Activated CD4-positive, alpha-beta T cell treated with anti-CD3 and anti-CD28 coated beads, Interleukin-2, amount 10 ng/mL, durations not matched to agents 7 days and 5 days (primary cell): ENCODE data around the gene MEIS1. TPM values are rescaled to one million over a fixed set of nuclear protein-coding genes. Genes with fewer than 3 reads are reported as not detected.

Source experiments
- CTCF ChIA-PET: fragments of 350-600 bp; sonication (Branson Sonifier 250); formaldehyde crosslinking; loops from one replicate; lab custom pipeline; 2021; ENCODE audit warnings: antibody characterized with exemption; lab: Charles Lee
- POLR2A ChIA-PET: fragments of 350-600 bp; sonication (Branson Sonifier 250); formaldehyde crosslinking; loops from one replicate; lab custom pipeline; 2021; ENCODE audit warnings: antibody characterized with exemption; lab: Charles Lee
- DNase-seq: peaks from one replicate; pipeline ENCODE4 v3.0.0-alpha.2; 2020
- H3K27ac Mint-ChIP-seq: one replicate; pipeline ENCODE4 v1.8.0; 2021; ENCODE audit warnings: mild to moderate bottlenecking, moderate library complexity, mixed read lengths
- H3K27me3 Mint-ChIP-seq: one replicate; pipeline ENCODE4 v1.8.0; 2021; ENCODE audit warnings: mixed read lengths
- H3K36me3 Mint-ChIP-seq: one replicate; pipeline ENCODE4 v1.8.0; 2021; ENCODE audit warnings: low read depth, mixed read lengths
- H3K4me1 Mint-ChIP-seq: one replicate; pipeline ENCODE4 v1.8.0; 2021; ENCODE audit warnings: mixed read lengths
- H3K4me3 Mint-ChIP-seq: one replicate; pipeline ENCODE4 v1.8.0; 2021; ENCODE audit warnings: mild to moderate bottlenecking, moderate library complexity, mixed read lengths
- H3K9me3 Mint-ChIP-seq: one replicate; pipeline ENCODE4 v1.8.0; 2021; ENCODE audit warnings: mixed read lengths
- total RNA-seq, 2 experiments: library from RNA; stranded (reverse); gene quantifications; one replicate each; pipeline ENCODE4 v1.2.3, GENCODE V29; 2021

MEIS1 gene
- total RNA-seq, 2 experiments from 2014 or later: not detected

GRCh38 chr2:66536290-66536673 is 101.4 kb downstream of the MEIS1 start:
- no peaks in the 10 kb centered on the region for H3K9me3 Mint-ChIP-seq
- POLR2A ChIA-PET: no interaction called here
- H3K4me1 Mint-ChIP-seq: no peaks in the 10 kb centered on the region
- CTCF ChIA-PET: interaction anchor here (1.1 kb wide), 1 partner anchor 109 kb away, joined by 3 read pairs; no protein-coding TSS in a partner anchor
- H3K27ac Mint-ChIP-seq: no peak overlapping the region
- no peaks in the 10 kb centered on the region for H3K36me3 Mint-ChIP-seq
- H3K27me3 Mint-ChIP-seq: no peaks in the 10 kb centered on the region
- DNase-seq: no peak
- H3K4me3 Mint-ChIP-seq: no peak overlapping the region

- POLR2A ChIA-PET: no interaction called here
- H3K36me3 Mint-ChIP-seq: no peaks in the 10 kb centered on the region
- no peaks in the 10 kb centered on the region for H3K4me1 Mint-ChIP-seq
- H3K4me3 Mint-ChIP-seq: no peak overlapping the region
- H3K9me3 Mint-ChIP-seq: no peaks in the 10 kb centered on the region
- H3K27ac Mint-ChIP-seq: no peak overlapping the region
- CTCF ChIA-PET: interaction anchor here (1.1 kb wide), 1 partner anchor 109 kb away, joined by 3 read pairs; no protein-coding TSS in a partner anchor
- H3K27me3 Mint-ChIP-seq: no peaks in the 10 kb centered on the region
- no peak for DNase-seq
These were observed 102.1 kb downstream of the MEIS1 start for GRCh38 chr2:66536997-66537396.

DNA sequence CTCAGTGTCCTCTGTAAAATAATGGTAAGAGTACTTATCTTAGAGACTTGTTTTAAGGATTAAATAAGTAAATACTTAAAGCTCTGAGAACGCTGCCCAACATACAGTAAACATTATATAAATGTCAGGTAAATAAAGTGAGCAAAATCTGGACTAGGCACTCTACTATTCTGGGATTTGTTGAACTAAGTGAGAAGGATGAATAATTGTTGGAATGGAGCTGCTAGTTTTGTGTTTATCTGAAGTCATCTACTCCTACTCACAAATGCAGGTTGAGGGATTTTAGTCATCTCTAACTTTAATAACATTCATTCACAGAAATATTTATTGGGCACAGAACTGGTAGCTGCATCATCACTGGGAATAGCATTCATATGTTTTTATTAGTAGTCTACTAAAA is 103.4 kb downstream of the MEIS1 start:
- H3K27me3 Mint-ChIP-seq: no peaks in the 10 kb centered on the region
- no peaks in the 10 kb centered on the region for H3K4me1 Mint-ChIP-seq
- H3K27ac Mint-ChIP-seq: no peak overlapping the region
- H3K36me3 Mint-ChIP-seq: no peaks in the 10 kb centered on the region
- H3K9me3 Mint-ChIP-seq: no peaks in the 10 kb centered on the region
- H3K4me3 Mint-ChIP-seq: no peak overlapping the region
- no peak for DNase-seq
- ChIA-PET CTCF (no interaction called here), POLR2A (no interaction called here)

DNA sequence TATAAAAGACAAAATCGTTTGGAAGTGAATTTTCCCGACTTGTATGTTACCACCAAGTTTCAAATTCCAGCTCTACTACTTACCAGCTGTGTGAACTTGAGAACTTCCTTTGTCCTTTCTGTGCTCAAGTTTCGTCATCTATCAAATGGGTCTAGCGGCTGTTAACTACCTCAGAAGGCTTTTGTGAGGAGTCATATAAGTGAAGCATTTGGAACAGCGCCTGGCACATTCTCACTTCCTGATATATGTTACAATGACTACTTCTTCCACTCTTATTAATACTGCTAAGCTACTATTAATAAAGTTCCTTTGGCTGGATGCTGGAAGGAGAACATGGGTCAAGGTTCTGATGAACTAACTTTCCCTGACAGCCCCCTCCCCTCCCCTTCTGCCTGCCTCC is 104.5 kb downstream of the MEIS1 start:
- ChIA-PET CTCF (no interaction called here), POLR2A (no interaction called here)
- no peaks in the 10 kb centered on the region for H3K4me1 Mint-ChIP-seq
- H3K27me3 Mint-ChIP-seq: no peaks in the 10 kb centered on the region
- DNase-seq: no peak
- no peaks in the 10 kb centered on the region for H3K9me3 Mint-ChIP-seq
- H3K4me3 Mint-ChIP-seq: no peak overlapping the region
- H3K36me3 Mint-ChIP-seq: no peaks in the 10 kb centered on the region
- H3K27ac Mint-ChIP-seq: no peak overlapping the region

DNA sequence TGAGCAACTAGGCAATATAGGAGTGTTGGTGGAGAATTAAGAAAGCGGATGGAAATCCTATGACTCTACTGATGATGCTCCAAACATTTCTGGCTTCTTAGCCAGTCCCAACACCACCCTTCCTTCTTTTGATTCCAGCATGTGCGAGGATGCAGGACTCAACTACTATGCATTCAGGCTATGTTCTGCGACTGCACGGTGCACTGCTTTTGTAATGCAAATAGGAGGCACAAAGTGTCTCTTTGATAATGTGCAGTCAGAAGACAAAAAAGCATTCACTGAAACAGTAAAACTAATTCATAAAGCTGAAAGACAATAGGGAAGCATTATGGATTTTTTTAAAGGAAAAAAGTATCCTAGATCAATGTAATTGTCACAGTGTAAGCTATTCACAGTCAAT is 106.7 kb downstream of the MEIS1 start:
- no peaks in the 10 kb centered on the region for H3K36me3 Mint-ChIP-seq
- H3K4me3 Mint-ChIP-seq: no peak overlapping the region

DNA sequence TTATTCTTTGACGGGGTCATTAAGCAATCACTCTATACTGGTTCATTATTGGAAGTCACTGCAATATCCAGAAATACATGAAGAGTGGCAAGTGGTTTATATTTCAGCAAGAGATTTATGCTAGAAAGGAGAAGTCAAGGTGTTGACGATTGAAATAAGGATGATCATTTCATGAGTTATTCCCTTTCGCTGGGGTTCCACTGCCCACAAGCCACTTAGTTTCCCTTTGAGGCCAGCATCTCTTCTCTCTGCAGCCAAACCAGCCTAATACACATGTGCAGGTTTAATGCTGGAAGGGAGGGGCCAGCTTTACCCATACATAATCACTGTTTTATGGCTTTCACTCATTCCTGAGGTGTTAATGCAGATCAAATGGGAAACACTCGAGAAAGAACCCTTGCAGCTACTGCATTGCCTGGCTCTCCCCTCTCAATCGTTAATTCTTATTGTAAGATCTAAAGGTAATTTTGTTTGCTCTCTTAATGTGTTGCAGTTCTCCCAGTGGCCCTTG is 108.4 kb downstream of the MEIS1 start:
- ChIA-PET CTCF (no interaction called here), POLR2A (no interaction called here)
- no peak for DNase-seq
- no peaks in the 10 kb centered on the region for H3K36me3 Mint-ChIP-seq
- no peak overlapping the region for H3K4me3 Mint-ChIP-seq
- no peaks in the 10 kb centered on the region for H3K27me3 Mint-ChIP-seq
- no peaks in the 10 kb centered on the region for H3K9me3 Mint-ChIP-seq
- no peak overlapping the region for H3K27ac Mint-ChIP-seq
- H3K4me1 Mint-ChIP-seq: no peaks in the 10 kb centered on the region

More for the DNA sequence above, 106.7 kb downstream of the MEIS1 start:
- DNase-seq: no peak
- ChIA-PET POLR2A (no interaction called here), CTCF (no interaction called here)
- Mint-ChIP-seq H3K27ac (no peak overlapping the region), H3K27me3 (no peaks in the 10 kb centered on the region), H3K4me1 (no peaks in the 10 kb centered on the region), H3K9me3 (no peaks in the 10 kb centered on the region)

GRCh38 chr2:66544258-66544657 is 109.3 kb downstream of the MEIS1 start:
- DNase-seq: no peak
- H3K9me3 Mint-ChIP-seq: no peaks in the 10 kb centered on the region
- H3K4me3 Mint-ChIP-seq: no peak overlapping the region
- H3K27me3 Mint-ChIP-seq: no peaks in the 10 kb centered on the region
- no peaks in the 10 kb centered on the region for H3K36me3 Mint-ChIP-seq
- H3K27ac Mint-ChIP-seq: no peak overlapping the region
- no peaks in the 10 kb centered on the region for H3K4me1 Mint-ChIP-seq
- ChIA-PET CTCF (no interaction called here), POLR2A (no interaction called here)

DNA sequence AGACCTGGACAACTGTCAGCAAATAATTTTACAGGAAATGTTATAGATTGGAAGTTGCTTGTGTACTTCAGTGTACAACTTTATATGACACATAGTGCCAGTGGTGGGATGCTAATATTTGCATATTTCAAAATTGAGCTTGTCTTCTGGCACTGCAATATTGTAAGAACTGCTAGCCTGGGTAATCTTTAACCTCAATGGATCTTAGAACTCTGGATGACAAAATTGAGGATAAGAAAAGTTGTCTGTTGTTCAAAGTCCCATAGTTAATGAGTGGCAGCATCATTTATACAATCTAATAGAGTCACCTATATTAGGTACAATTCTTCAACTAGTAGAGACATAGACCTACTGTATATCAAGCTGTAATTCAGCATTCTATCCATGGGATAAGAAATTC is 110.3 kb downstream of the MEIS1 start:
- H3K36me3 Mint-ChIP-seq: no peaks in the 10 kb centered on the region
- no peaks in the 10 kb centered on the region for H3K9me3 Mint-ChIP-seq
- ChIA-PET CTCF (no interaction called here), POLR2A (no interaction called here)
- no peak overlapping the region for H3K4me3 Mint-ChIP-seq
- H3K27ac Mint-ChIP-seq: no peak overlapping the region
- no peaks in the 10 kb centered on the region for H3K27me3 Mint-ChIP-seq
- DNase-seq: no peak
- no peaks in the 10 kb centered on the region for H3K4me1 Mint-ChIP-seq

DNA sequence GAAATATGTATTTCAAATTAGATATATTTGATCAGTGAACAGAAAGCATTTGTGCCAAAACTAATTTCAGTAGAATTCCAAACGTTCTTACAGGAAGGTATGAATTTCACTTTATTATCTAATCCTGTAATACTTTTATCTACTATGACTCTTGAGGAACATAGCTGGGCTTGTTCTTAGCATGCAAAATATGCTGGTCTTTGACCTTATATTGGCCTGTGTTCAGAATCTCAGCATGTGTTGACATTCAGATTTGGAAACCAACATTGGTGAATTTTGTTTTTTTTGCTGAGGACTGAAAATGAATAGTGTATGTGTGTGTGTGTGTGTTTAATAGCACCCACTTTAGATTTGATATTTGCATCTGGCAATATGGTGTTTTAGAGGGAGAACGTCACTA is 112.2 kb downstream of the MEIS1 start:
- Mint-ChIP-seq H3K27me3 (no peaks in the 10 kb centered on the region), H3K4me3 (no peak overlapping the region), H3K4me1 (no peaks in the 10 kb centered on the region), H3K27ac (no peak overlapping the region), H3K36me3 (no peaks in the 10 kb centered on the region), H3K9me3 (no peaks in the 10 kb centered on the region)
- ChIA-PET CTCF (interaction anchor here (0.9 to 1.0 kb wide), 2 partner anchors 16 to 48 kb away, joined by 3 read pairs; no protein-coding TSS in a partner anchor), POLR2A (no interaction called here)
- no peak for DNase-seq

DNA sequence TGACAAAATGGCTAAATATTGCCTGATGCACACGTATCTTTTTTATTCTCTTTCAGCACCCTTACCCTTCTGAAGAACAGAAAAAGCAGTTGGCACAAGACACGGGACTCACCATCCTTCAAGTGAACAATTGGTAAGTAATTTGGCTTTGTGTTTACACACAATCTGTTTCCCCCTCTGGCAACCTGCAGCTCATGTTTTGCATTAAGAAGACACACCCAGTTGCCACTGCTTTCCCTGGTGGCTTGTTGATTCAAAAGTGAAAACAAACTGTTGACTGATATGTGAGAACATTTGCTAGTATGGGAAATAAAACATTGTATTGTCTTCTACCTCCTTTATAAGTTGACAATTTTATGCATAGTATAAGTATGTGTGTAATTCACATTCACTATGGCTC is 113.0 kb downstream of the MEIS1 start:
- Mint-ChIP-seq H3K27me3 (no peaks in the 10 kb centered on the region), H3K27ac (no peak overlapping the region), H3K9me3 (no peaks in the 10 kb centered on the region), H3K36me3 (no peaks in the 10 kb centered on the region), H3K4me3 (no peak overlapping the region), H3K4me1 (no peaks in the 10 kb centered on the region)
- no peak for DNase-seq
- ChIA-PET POLR2A (no interaction called here), CTCF (no interaction called here)

- DNase-seq: no peak
- Mint-ChIP-seq H3K27ac (no peak overlapping the region), H3K4me3 (no peak overlapping the region), H3K36me3 (no peaks in the 10 kb centered on the region), H3K27me3 (no peaks in the 10 kb centered on the region), H3K4me1 (no peaks in the 10 kb centered on the region), H3K9me3 (no peaks in the 10 kb centered on the region)
- ChIA-PET POLR2A (no interaction called here), CTCF (no interaction called here)
These were observed 113.5 kb downstream of the MEIS1 start for GRCh38 chr2:66548422-66548821.

DNA sequence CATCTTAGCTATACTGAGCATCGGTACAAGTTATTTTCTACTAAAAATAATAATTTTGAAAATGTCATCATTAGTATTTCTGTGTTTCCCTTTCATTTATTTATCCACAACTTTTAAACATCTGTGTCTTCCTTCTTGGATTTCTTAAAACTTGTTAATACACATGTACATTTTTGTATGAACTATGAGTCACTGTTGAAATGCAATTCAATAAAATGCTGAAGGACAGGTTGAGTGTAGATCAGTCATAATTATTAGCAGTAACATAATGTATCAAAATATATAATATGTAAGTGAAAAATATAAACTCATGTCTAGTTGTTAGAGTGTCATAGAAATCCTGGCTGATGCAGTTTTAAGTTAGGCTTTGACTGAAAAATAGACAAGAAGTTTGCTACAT is 115.9 kb downstream of the MEIS1 start:
- no peak overlapping the region for H3K27ac Mint-ChIP-seq
- DNase-seq: no peak
- no peaks in the 10 kb centered on the region for H3K4me1 Mint-ChIP-seq
- H3K27me3 Mint-ChIP-seq: peaks cover 4% of the 10 kb centered on the region
- H3K36me3 Mint-ChIP-seq: no peaks in the 10 kb centered on the region
- no peaks in the 10 kb centered on the region for H3K9me3 Mint-ChIP-seq
- POLR2A ChIA-PET: no interaction called here
- H3K4me3 Mint-ChIP-seq: no peak overlapping the region
- CTCF ChIA-PET: no interaction called here

GRCh38 chr2:66553370-66553769 is 118.4 kb downstream of the MEIS1 start:
- Mint-ChIP-seq H3K27ac (no peak overlapping the region), H3K36me3 (no peaks in the 10 kb centered on the region), H3K4me1 (no peaks in the 10 kb centered on the region), H3K4me3 (no peak overlapping the region), H3K9me3 (no peaks in the 10 kb centered on the region), H3K27me3 (peaks cover 4% of the 10 kb centered on the region)
- ChIA-PET POLR2A (no interaction called here), CTCF (interaction anchor here (0.9 kb wide), 1 partner anchor 82 kb away, joined by 3 read pairs; no protein-coding TSS in a partner anchor)
- no peak for DNase-seq

DNA sequence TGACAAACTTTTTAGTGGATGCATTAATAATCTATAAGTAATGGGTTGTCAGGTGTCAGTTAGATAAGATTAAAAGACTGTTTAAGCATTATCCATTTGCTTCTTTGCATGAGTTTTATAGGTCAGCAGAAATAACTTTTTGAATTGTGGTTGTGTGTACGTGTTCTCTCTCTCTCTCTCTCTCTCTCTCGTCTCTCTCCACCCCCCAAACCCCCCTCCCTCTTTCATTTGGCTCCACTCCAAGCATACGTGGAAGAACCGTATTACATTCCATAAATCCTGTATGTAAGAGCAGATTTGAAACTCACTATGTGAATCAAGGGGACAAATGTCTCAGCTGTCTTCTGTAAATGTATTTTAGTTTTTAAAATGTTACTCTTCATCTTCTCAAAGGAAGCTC is 120.2 kb downstream of the MEIS1 start:
- Mint-ChIP-seq H3K27me3 (peaks cover 4% of the 10 kb centered on the region), H3K36me3 (no peaks in the 10 kb centered on the region), H3K9me3 (no peaks in the 10 kb centered on the region), H3K4me3 (no peak overlapping the region), H3K4me1 (no peaks in the 10 kb centered on the region), H3K27ac (no peak overlapping the region)
- DNase-seq: no peak
- ChIA-PET CTCF (no interaction called here), POLR2A (no interaction called here)
